ENCODE measurements around the gene DLGAP1. TPM values are rescaled to one million over a fixed set of nuclear protein-coding genes. Genes with fewer than 3 reads are reported as not detected.
"Not testable (repeated sequence)": the region's sequence is repeated elsewhere in the genome, so short reads cannot be mapped to it uniquely, and the experiment has no call there.

The DLGAP1 gene
- total RNA-seq, 1 experiment from 2014 or later: 2.8 TPM

DNA sequence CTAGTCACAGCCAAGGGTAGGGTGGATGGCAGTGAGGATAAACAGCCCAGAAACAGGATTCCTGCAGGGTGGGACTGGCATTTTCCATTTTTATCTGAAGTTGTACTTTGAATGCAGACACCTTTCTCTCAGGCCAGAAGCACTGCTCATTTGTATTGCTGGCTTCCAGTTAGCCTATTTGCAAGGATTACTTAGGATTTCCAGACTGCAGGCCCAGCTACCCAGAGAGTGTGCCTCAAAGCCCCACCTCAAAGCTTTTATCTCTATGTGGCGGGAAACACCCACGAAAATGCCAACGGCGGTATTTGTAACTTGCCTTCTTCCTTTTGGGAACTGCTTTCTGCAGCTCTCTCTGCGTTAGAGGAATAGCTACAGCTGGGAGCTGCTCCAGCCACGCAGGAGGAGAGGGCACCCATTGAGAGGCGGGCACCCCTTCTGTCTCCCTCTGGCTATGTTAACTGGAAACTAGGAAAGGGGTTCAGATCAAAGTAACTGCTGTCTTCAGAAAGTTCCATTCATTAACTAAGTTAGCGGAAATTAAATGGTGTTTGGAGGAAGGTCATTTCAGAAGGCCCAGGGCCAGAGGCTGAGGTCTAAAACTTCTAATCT, 860.2 kb downstream of the DLGAP1 start:
- Histone ChIP-seq H3K4me3 (peak overlapping the region; percentile 90), H3K36me3 (no peaks in the 10 kb centered on the region), H3K27me3 (no peaks in the 10 kb centered on the region), H3K4me1 (peaks cover 18% of the 10 kb centered on the region), H3K9me3 (replicated peaks) (no peaks in the 10 kb centered on the region), H3K27ac (peak overlapping the region; percentile 100)
- DNase-seq: peak; percentile 24 to 53

DNA sequence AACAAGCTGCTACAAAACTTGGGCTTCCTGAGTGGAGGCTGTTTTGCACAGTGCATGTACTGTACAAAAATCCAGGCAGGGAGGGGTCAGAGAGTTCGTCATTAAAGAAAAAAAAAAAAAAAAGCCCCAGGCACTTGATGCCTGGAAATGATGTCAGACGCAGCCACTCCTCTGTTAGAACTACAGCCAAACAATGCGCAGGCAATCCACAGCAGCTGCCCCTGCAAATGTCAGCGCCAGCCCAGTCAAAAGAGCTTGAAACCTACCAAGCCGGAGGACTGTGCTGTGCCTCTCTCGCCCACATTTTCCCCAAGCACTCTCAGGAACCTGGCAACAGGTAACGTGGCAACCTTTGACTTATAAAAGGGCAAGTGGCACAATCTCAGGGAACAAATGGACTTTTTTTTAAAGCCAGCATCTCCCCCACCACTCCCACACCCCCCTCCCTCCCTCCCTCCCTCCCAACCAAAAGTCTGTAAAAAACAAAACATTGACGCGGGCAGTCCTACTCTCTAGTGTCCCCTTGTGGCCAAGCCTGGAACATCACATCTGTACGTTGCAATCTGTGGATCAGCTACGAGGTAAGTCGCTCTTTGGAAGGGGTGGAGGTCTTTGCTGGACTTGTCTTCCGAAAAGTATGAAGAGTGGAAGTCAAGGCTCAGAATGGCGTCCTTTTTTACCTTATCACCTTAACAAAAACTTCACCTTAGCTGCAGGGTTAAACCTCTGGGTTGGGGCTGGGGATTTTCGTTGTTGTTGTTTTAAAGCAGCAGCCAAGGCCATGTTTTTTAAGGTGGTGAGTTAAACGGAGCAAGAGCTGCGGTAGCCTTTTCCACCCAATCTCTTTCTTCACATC, 861.0 kb downstream of the DLGAP1 start:
- peak; percentile 86 to 93 for DNase-seq
- H3K4me1 ChIP-seq: peaks cover 18% of the 10 kb centered on the region
- no peaks in the 10 kb centered on the region for H3K9me3 ChIP-seq (replicated peaks)
- peak overlapping the region; percentile 90 for H3K4me3 ChIP-seq
- peak overlapping the region; percentile 100 for H3K27ac ChIP-seq
- no peaks in the 10 kb centered on the region for H3K36me3 ChIP-seq
- no peaks in the 10 kb centered on the region for H3K27me3 ChIP-seq

DNA sequence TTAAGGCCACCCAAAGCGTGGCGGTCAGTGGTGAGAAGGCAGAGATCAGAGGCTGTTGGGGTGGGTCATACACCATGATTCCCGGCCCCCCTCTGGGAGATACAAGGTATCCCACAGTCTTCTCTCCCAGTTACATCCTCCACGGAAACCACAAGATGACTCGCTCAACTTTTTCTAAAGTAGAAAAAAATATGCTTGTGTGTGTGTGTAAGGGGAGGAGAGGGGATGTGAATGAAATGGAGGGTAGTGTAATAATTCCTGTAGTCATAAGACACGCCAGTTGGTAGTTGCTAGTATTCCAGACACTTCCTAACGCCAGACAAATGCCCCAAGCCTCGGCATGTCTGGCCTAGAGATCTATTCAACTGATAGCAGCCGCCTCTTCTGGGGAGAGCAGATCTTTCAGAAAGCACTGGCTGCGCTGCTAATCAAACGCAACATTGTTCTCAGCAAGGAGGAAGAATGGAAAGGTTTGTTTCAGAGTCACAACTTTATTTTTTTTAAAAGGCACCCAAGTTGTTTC, 861.7 kb downstream of the DLGAP1 start:
- Histone ChIP-seq H3K9me3 (replicated peaks) (no peaks in the 10 kb centered on the region), H3K27ac (peak overlapping the region; percentile 100), H3K36me3 (no peaks in the 10 kb centered on the region), H3K27me3 (no peaks in the 10 kb centered on the region), H3K4me3 (peak overlapping the region; percentile 90), H3K4me1 (peaks cover 18% of the 10 kb centered on the region)
- DNase-seq: peak; percentile 75 to 87

DNA sequence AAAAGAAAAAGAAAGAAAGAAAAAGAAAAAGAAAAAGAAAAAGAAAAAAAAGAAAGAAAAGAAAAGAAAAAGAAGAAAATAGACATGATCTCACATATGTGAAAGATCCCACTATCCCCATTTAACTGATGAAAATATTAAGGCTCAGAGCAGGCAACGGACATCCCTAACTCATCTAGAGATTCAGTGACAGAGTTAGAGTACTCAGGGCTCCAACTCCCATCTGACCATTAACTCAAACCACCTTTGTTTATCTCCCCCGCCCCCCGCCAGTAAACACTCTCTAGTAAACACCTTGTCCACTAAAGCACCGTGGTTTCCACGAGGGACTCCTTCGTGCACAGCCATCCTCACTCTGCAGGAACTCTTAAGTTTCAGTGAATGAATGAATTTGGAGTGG, 862.2 kb downstream of the DLGAP1 start:
- DNase-seq: no peak
- H3K36me3 ChIP-seq: no peaks in the 10 kb centered on the region
- peak overlapping the region; percentile 90 for H3K4me3 ChIP-seq
- no peaks in the 10 kb centered on the region for H3K9me3 ChIP-seq (replicated peaks)
- H3K4me1 ChIP-seq: peaks cover 18% of the 10 kb centered on the region
- H3K27ac ChIP-seq: peak overlapping the region; percentile 100
- H3K27me3 ChIP-seq: no peaks in the 10 kb centered on the region

DNA sequence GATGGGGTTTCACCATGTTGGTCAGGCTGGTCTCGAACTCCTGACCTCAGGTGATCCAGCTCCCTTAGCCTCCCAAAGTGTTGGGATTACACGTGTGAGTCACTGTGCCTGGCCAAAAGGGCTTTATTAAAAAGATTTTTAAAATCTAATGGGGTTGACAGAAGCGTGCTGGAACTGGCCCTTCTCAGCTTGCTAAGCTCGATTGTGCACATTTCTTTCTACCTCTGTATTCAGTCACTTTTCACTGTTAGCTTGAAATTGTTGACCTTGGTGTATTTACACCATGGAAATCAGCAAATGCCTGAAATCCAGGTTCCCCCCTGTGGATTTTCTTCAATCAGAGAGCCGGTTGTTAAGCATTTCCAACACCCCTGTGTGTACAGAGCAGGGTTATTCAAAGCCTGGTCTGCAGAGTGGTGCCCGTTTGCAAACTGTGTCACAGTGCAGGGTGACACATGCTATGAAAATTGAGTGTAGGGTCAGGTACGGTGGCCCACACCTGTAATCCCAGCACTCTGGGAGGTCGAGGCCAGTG, 864.9 kb downstream of the DLGAP1 start:
- H3K27ac ChIP-seq: no peak overlapping the region
- DNase-seq: no peak
- H3K4me1 ChIP-seq: peaks cover 8% of the 10 kb centered on the region
- H3K9me3 ChIP-seq (replicated peaks): no peaks in the 10 kb centered on the region
- H3K36me3 ChIP-seq: no peaks in the 10 kb centered on the region
- no peaks in the 10 kb centered on the region for H3K27me3 ChIP-seq
- H3K4me3 ChIP-seq: no peak overlapping the region

DNA sequence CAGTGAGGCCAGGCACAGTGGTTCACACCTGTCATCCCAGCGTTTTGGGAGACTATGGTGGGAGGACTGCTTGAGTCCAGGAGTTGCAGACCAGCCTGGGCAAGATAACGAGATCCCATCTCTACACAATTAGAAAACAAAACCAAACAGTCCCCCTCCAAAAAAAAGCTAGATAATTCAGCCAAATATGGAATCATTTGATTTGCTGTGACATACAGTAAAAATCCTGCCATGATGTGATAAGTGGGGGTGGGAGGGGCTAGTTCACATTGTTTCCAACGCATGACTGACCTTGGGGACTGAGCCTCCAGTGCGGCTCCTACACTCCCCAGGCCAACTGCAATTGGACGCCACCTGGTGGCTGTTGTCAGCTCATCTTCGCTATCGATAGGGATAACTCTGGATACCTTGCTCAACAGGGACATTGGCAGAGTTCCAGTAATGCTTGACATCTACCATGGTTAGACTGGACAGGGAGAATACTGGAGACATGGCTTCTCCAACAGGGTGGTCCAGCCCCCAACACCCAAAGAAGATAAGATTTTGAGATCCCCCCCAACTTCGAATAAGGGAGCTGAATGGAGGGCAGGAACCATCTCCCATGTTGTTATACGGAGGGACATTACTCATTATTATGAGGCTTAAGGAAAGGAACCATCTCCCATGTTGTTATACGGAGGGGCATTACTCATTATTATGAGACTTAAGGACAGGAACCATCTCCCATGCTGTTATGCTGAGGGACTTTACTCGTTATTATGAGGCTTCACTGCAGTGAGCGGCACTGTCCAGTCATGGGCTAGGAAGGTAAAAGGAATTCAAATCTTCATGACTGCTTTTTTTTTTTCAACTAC, 869.2 kb downstream of the DLGAP1 start:
- H3K36me3 ChIP-seq: no peaks in the 10 kb centered on the region
- no peaks in the 10 kb centered on the region for H3K9me3 ChIP-seq (replicated peaks)
- no peaks in the 10 kb centered on the region for H3K27me3 ChIP-seq
- H3K4me1 ChIP-seq: no peaks in the 10 kb centered on the region
- H3K27ac ChIP-seq: no peak overlapping the region
- peak; percentile 77 to 90 for DNase-seq
- no peak overlapping the region for H3K4me3 ChIP-seq

DNA sequence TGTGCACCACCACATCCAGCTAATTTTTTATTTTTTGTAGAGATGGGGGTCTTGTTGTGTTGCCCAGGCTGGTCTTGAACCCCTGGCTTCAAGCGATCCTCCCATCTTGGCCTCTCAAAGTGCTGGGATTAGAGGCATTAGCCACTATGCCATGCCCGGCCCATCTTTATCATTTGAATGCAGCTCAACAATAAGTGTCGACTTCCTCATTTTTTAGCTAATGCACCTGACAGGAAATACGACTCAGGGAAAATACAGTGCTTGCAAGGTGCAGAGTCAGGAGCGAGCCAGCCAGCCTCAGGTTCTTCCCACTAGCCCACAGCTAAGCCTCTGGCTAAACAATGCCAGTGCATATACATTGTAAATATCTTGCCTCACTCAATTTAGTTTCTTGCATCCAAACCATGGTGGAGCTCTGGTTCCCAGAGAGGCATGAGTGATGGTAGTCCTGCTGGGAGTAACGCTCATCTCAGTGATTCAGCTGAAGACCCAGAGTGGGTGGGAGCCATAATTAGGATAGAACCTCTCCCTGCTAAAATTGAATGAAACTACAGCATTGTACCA, 870.1 kb downstream of the DLGAP1 start:
- Histone ChIP-seq H3K27ac (no peak overlapping the region), H3K27me3 (no peaks in the 10 kb centered on the region), H3K36me3 (no peaks in the 10 kb centered on the region), H3K4me1 (no peaks in the 10 kb centered on the region), H3K4me3 (no peak overlapping the region), H3K9me3 (replicated peaks) (no peaks in the 10 kb centered on the region)
- no peak for DNase-seq

DNA sequence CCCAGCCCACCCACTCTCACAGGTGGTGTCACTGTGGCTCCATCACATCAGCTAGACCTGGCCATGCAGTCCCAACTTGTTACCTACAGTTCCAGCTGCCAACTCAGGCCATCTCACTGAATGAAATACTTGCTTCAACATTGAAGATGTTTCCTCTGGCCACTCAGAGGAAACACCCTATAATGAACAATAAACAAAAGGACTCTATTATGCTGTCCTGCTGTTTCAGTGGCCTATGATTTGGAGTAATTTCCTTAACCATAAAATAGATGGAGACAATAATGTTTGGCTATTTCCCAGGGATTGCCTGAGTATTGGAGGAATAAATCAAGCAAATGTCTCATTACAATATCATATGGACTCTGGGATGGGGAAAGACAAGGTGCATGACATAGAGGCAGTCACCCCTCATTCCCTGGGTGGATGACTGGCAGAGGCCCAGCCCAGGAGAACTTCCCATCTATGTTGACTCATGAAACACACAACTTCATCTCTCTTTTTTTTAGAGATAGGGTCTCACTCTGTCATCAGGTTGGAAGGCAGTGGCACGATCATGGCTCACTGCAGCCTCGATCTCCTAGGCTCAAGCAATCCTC, 870.7 kb downstream of the DLGAP1 start:
- Histone ChIP-seq H3K27me3 (no peaks in the 10 kb centered on the region), H3K9me3 (replicated peaks) (no peaks in the 10 kb centered on the region), H3K4me3 (no peak overlapping the region), H3K36me3 (no peaks in the 10 kb centered on the region), H3K4me1 (no peaks in the 10 kb centered on the region), H3K27ac (no peak overlapping the region)
- DNase-seq: no peak

DNA sequence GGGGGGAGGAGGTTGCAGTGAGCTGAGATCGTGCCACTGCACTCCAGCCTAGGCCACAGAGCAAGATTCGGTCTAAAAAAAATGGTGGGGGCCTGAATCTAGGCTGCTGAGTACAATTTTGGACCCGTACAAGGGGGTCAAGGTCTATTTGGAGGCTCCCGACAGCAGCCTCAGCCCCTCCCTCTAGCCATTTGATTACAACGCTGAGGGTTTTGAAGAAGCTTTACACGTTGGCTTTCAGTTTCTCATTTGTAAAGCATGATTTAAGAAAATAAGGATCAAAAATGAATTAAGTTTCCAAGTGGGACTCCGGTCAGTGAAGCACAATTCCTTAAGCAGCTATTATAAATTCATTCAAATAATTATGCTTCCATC, 871.2 kb downstream of the DLGAP1 start:
- Histone ChIP-seq H3K9me3 (replicated peaks) (no peaks in the 10 kb centered on the region), H3K36me3 (no peaks in the 10 kb centered on the region), H3K4me3 (no peak overlapping the region), H3K4me1 (no peaks in the 10 kb centered on the region), H3K27ac (no peak overlapping the region), H3K27me3 (no peaks in the 10 kb centered on the region)
- no peak for DNase-seq

DNA sequence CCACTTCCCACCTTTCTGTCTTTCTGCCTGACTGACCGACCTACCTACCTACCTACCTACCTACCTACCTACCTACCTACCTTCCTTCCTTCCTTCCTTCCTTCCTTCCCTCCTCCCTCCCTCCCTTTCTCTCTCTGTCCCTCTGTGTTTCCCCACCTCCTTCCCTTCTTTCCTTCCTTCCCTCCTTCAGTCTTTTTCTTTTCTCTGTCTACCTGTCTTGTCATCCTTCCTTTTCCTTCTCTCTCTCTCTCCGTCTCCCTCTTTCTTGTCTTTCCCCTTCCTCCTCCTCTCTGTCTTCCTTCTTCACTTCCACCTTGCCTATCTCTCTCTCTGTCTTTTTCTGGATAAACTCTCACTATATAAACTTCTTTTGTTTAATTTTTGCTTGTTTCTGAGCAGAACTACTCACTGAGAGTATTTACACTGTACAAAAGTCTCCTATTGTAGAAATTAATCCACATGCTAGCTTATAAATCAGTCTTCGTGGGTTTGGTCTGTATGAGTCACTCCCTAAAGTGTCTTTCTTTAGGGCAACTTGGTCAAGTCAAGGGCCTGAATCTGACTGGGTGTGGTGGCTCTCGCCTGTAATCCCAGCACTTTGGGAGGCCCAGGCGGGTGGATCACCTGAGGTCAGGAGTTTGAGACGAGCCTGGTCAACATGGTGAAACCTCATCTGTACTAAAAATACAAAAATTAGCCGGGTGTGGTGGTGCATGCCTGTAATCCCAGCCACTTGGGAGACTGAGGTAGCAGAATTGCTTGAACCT, 871.8 kb downstream of the DLGAP1 start:
- not testable (repeated sequence) for DNase-seq; H3K36me3 ChIP-seq; H3K27me3 ChIP-seq; H3K4me1 ChIP-seq; H3K27ac ChIP-seq; H3K9me3 ChIP-seq (replicated peaks); H3K4me3 ChIP-seq

DNA sequence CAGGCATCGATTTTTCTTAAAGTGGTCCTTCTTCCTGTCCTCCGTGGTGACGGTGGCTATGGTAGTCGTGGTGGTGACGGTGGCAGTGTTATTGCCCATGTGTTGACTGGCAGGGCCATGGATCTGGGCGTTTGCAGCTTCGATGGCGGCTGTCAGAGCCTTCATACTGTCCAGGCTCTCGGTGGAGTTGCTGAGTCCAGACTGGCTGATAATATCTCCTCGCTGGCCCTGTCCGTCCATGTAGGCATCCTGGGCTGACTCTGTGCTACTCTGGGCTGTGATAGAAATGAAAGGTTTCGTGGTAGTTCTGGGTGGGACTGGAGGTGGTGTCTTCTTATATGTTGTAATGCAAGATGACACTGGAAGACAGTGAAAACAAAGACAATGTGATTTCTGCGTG, 873.2 kb downstream of the DLGAP1 start:
- no peak for DNase-seq
- H3K27ac ChIP-seq: no peak overlapping the region
- no peaks in the 10 kb centered on the region for H3K36me3 ChIP-seq
- H3K27me3 ChIP-seq: no peaks in the 10 kb centered on the region
- H3K4me3 ChIP-seq: no peak overlapping the region
- no peaks in the 10 kb centered on the region for H3K4me1 ChIP-seq
- H3K9me3 ChIP-seq (replicated peaks): no peaks in the 10 kb centered on the region

DNA sequence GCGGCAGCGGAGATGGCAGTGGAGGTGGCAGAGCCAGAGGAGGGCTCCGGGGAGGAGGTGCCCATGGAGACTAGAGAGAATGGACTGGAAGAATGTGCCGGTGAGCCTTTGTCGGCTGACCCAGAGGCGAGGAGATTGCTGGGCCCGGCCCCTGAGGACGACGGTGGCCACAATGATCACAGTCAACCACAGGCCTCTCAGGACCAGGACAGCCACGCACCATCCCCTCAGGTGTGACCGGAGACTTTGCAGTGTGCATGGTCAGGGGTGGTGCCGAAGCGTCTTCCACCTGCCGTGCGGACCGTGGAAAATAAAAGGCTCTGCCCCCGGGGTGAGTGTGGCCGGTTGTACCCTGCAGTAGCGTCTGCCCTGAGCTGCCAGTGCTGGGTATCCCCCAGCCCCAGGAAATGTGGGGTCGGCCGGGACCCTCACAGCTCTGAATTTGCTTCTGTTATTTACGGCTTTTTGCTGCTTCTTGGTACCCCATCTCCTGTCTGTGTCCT, 874.5 kb downstream of the DLGAP1 start:
- not testable (repeated sequence) for H3K9me3 ChIP-seq (replicated peaks); H3K4me1 ChIP-seq; H3K36me3 ChIP-seq; H3K27me3 ChIP-seq; H3K27ac ChIP-seq; H3K4me3 ChIP-seq; DNase-seq

DNA sequence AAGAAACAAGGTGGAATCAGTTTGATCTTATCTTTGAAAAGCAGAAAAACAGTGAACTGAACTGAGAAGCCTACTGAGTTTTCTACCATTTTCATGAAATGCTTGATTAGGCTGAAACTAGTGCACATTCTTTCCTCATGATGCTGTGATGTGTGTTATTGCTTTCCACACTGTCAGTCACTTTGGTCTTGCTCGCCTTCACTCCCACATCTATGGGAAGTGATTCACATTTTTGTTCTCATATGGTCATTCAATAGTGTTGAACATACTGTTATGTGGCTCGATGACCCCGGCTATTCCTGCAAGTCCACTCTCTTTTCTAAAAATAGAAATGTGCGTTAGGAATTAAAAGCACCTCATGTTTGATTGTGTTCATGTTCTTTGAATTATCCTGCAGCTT, 875.4 kb downstream of the DLGAP1 start:
- no peaks in the 10 kb centered on the region for H3K9me3 ChIP-seq (replicated peaks)
- no peak overlapping the region for H3K27ac ChIP-seq
- no peaks in the 10 kb centered on the region for H3K27me3 ChIP-seq
- DNase-seq: no peak
- H3K4me3 ChIP-seq: no peak overlapping the region
- H3K4me1 ChIP-seq: no peaks in the 10 kb centered on the region
- no peaks in the 10 kb centered on the region for H3K36me3 ChIP-seq
